ENCODE measurements around the gene TDRD9.

Gene TDRD9

GRCh38 chr14:103984196-103984595 lies 55.9 kb downstream of the TDRD9 start:
- DNase-seq = no peak

- no peak for DNase-seq
These were observed 60.8 kb downstream of the TDRD9 start for GRCh38 chr14:103989034-103989433.

- DNase-seq = no peak
These were observed 61.7 kb downstream of the TDRD9 start for GRCh38 chr14:103989964-103990363.

GRCh38 chr14:103994535-103995184 lies 66.4 kb downstream of the TDRD9 start:
- DNase-seq = no peak

GRCh38 chr14:103995876-103996275 lies 67.6 kb downstream of the TDRD9 start:
- no peak for DNase-seq

GRCh38 chr14:103997391-103997790 lies 69.1 kb downstream of the TDRD9 start:
- no peak for DNase-seq

GRCh38 chr14:103998027-103998426 lies 69.8 kb downstream of the TDRD9 start:
- no peak for DNase-seq

- DNase-seq = no peak
These were observed 71.7 kb downstream of the TDRD9 start for GRCh38 chr14:103999795-104000440.

GRCh38 chr14:104001003-104001402 lies 72.7 kb downstream of the TDRD9 start:
- DNase-seq = no peak

GRCh38 chr14:104003616-104004015 lies 75.4 kb downstream of the TDRD9 start:
- no peak for DNase-seq

GRCh38 chr14:104004849-104005248 lies 76.6 kb downstream of the TDRD9 start:
- DNase-seq = no peak

GRCh38 chr14:104005489-104005888 lies 77.2 kb downstream of the TDRD9 start:
- no peak for DNase-seq

- no peak for DNase-seq
These were observed 78.9 kb downstream of the TDRD9 start for GRCh38 chr14:104007121-104007520.

- DNase-seq = no peak
These were observed 81.0 kb downstream of the TDRD9 start for GRCh38 chr14:104009297-104009696.

- no peak for DNase-seq
These were observed 83.7 kb downstream of the TDRD9 start for GRCh38 chr14:104011824-104012517.

GRCh38 chr14:104014764-104015163 lies 86.5 kb downstream of the TDRD9 start:
- no peak for DNase-seq

GRCh38 chr14:104016873-104017650 lies 88.8 kb downstream of the TDRD9 start:
- DNase-seq = no peak

- no peak for DNase-seq
These were observed 90.8 kb downstream of the TDRD9 start for GRCh38 chr14:104019029-104019428.

GRCh38 chr14:104019806-104020205 lies 91.5 kb downstream of the TDRD9 start:
- no peak for DNase-seq

GRCh38 chr14:104020471-104020870 lies 92.2 kb downstream of the TDRD9 start:
- no peak for DNase-seq

- no peak for DNase-seq
These were observed 95.2 kb downstream of the TDRD9 start for GRCh38 chr14:104023325-104024055.
